Liver (tissue), 9 donors: Measurements from ENCODE around the gene DBP. TPM values are rescaled to one million over a fixed set of nuclear protein-coding genes. Genes with fewer than 3 reads are reported as not detected.

ENCODE experiments used
- DNase-seq: peaks from one replicate; pipeline ENCODE4 v3.0.0-alpha.2; 2017; ENCODE audit warnings: low spot score
- H3K27ac ChIP-seq, 2 donors: one replicate each; pipeline ENCODE4 v1.7.0; 2013; ENCODE audit warnings: inconsistent platforms in 2 of 2, low read length in 2 of 2, control low read depth in 1 of 2, low read depth in 1 of 2, mild to moderate bottlenecking in 1 of 2
- H3K27me3 ChIP-seq, 4 donors: one replicate each; pipeline versions ENCODE4 v1.6.1 to v1.7.0; 2013; ENCODE audit warnings: low read length in 3 of 4, inconsistent platforms in 1 of 4, mild to moderate bottlenecking in 1 of 4, moderate library complexity in 1 of 4; ENCODE audit not compliant: control insufficient read depth in 4 of 4, insufficient read depth in 4 of 4
- H3K36me3 ChIP-seq, 4 donors: one replicate each; pipeline versions ENCODE4 v1.6.1 to v1.7.0; 2013; ENCODE audit warnings: low read length in 3 of 4, mild to moderate bottlenecking in 3 of 4, low read depth in 1 of 4, moderate library complexity in 1 of 4; ENCODE audit not compliant: control insufficient read depth in 4 of 4, insufficient read depth in 3 of 4
- H3K4me1 ChIP-seq, 4 donors: one replicate each; pipeline versions ENCODE4 v1.6.1 to v1.7.0; 2013; ENCODE audit warnings: low read length in 3 of 4, mild to moderate bottlenecking in 3 of 4, moderate library complexity in 1 of 4; ENCODE audit not compliant: control insufficient read depth in 4 of 4, insufficient read depth in 4 of 4
- H3K4me3 ChIP-seq, 3 donors: one replicate each; pipeline versions ENCODE4 v1.6.1 to v1.7.0; 2013; ENCODE audit warnings: low read length in 3 of 3, control low read depth in 1 of 3, low read depth in 1 of 3, mild to moderate bottlenecking in 1 of 3
- H3K9ac ChIP-seq, 2 donors: one replicate each; pipeline ENCODE4 v1.7.0; 2013; ENCODE audit warnings: low read length in 2 of 2, mild to moderate bottlenecking in 2 of 2, moderate library complexity in 2 of 2, control low read depth in 1 of 2, low read depth in 1 of 2
- H3K9me3 ChIP-seq, 4 donors: one replicate each; pipeline versions ENCODE4 v1.6.1 to v1.7.0; 2013; ENCODE audit warnings: low read length in 3 of 4; ENCODE audit not compliant: control insufficient read depth in 4 of 4
- ATF3 ChIP-seq: IDR thresholded peaks from 2 replicates; pipeline ENCODE4 v1.6.1; 2016; ENCODE audit warnings: antibody characterized with exemption
- CTCF ChIP-seq: fragments of 150-350 bp; IDR thresholded peaks from 2 replicates; pipeline ENCODE4 v1.5.1; 2017; ENCODE audit warnings: improper control_type of control experiment, low read depth, low read length; ENCODE audit not compliant: missing input control
- EGR1 ChIP-seq, 2 donors: IDR thresholded peaks; 2 replicates each; pipeline ENCODE4 v1.6.1; 2016 to 2018; ENCODE audit warnings: antibody characterized with exemption in 2 of 2, low read depth in 2 of 2
- FOXA1 ChIP-seq: IDR thresholded peaks from 2 replicates; pipeline ENCODE4 v1.6.1; 2016; ENCODE audit warnings: antibody characterized with exemption
- FOXA2 ChIP-seq: IDR thresholded peaks from 2 replicates; pipeline ENCODE4 v1.6.1; 2016; ENCODE audit warnings: antibody characterized with exemption
- GABPA ChIP-seq, 2 donors: IDR thresholded peaks in 1 of 2; conservative IDR thresholded peaks in 1 of 2; 2 replicates each; pipeline ENCODE4 v1.6.1; 2016; ENCODE audit warnings: antibody characterized with exemption in 2 of 2, mild to moderate bottlenecking in 1 of 2, moderate library complexity in 1 of 2
- HNF4A ChIP-seq, 2 donors: conservative IDR thresholded peaks; 2 replicates each; pipeline ENCODE4 v1.6.1; 2016; ENCODE audit warnings: antibody characterized with exemption in 2 of 2, mild to moderate bottlenecking in 2 of 2
- HNF4G ChIP-seq: IDR thresholded peaks from 2 replicates; pipeline ENCODE4 v1.6.1; 2016; ENCODE audit warnings: antibody characterized with exemption
- JUND ChIP-seq, 2 donors: IDR thresholded peaks; 2 replicates each; pipeline ENCODE4 v1.6.1; 2016; ENCODE audit warnings: antibody characterized with exemption in 2 of 2
- MAX ChIP-seq: IDR thresholded peaks from 2 replicates; pipeline ENCODE4 v1.6.1; 2016; ENCODE audit warnings: antibody characterized with exemption
- NR2F2 ChIP-seq: IDR thresholded peaks from 2 replicates; pipeline ENCODE4 v1.6.1; 2016; ENCODE audit warnings: antibody characterized with exemption
- REST ChIP-seq: IDR thresholded peaks from 2 replicates; pipeline ENCODE4 v1.6.1; 2016; ENCODE audit warnings: antibody characterized with exemption, mild to moderate bottlenecking
- RXRA ChIP-seq, 2 donors: IDR thresholded peaks; 2 replicates each; pipeline ENCODE4 v1.6.1; 2017 to 2018; ENCODE audit warnings: antibody characterized with exemption in 2 of 2, mild to moderate bottlenecking in 1 of 2
- SP1 ChIP-seq: IDR thresholded peaks from 2 replicates; pipeline ENCODE4 v1.6.1; 2018; ENCODE audit warnings: antibody characterized with exemption, mild to moderate bottlenecking
- TAF1 ChIP-seq: conservative IDR thresholded peaks from 2 replicates; pipeline ENCODE4 v1.6.1; 2016; ENCODE audit warnings: antibody characterized with exemption, mild to moderate bottlenecking
- ZBTB33 ChIP-seq: IDR thresholded peaks from 2 replicates; pipeline ENCODE4 v1.6.1; 2016; ENCODE audit warnings: antibody characterized with exemption
- WGBS: extraction: QIAGEN DNeasy Blood & Tissue Kit; methylation state at CpG from one replicate; pipeline ENCODE4 v1.1.7; 2013; 5-methylcytosine and 5-hydroxymethylcytosine counted together
- polyA plus RNA-seq, 2 donors: library from polyadenylated mRNA; stranded (reverse) in 1 of 2; unstranded in 1 of 2; fragments of 200-250 nt in 1 of 2; fragments of >200 nt in 1 of 2; fragmentation: Nextera tagmentation in 1 of 2; extraction: Ambion mirVana in 1 of 2; gene quantifications; one replicate each; pipeline versions ENCODE4 v1.2.1 to v1.2.3, GENCODE V29; 2013 to 2015
- total RNA-seq, 2 donors: library from RNA; depleted of rRNA; stranded (reverse); fragments of >200 nt; gene quantifications; one replicate each; pipeline ENCODE4 v1.2.3, GENCODE V29; 2014
- donor health status: healthy.
- donor health status: healthy.
- donor health status: healthy.
- donor health status: healthy.
- donor health status: healthy.

The DBP gene
- total and polyA plus RNA-seq, 4 donors = 1.2 to 4.5 (median 1.8) TPM

GRCh38 chr19:48654299-48655059 is 17.3 kb upstream of the DBP start (continued):
- no peak for TF ChIP-seq REST
- TF ChIP-seq TAF1 = no peak
- no peak for TF ChIP-seq ATF3
- no peak for TF ChIP-seq EGR1 (IDR thresholded peaks at IDR 0.05; ENCODE audit: low read depth in 2 of 2)
- no peak for TF ChIP-seq SP1

- no peak overlapping the region for H3K9ac ChIP-seq
- WGBS = 93% methylated on average over 5 of the region's 5 CpGs
- H3K4me3 ChIP-seq = no peak overlapping the region
- H3K4me1 ChIP-seq = no peaks in the 10 kb centered on the region
- H3K9me3 ChIP-seq = no peaks in the 10 kb centered on the region
- H3K27me3 ChIP-seq = no peaks in the 10 kb centered on the region
- DNase-seq = no peak
- H3K36me3 ChIP-seq = no peaks in the 10 kb centered on the region
- TF ChIP-seq REST = no peak
- TF ChIP-seq JUND (IDR thresholded peaks at IDR 0.05) = no peak
- no peak for TF ChIP-seq MAX
- no peak for TF ChIP-seq TAF1
- no peak for TF ChIP-seq SP1
- TF ChIP-seq FOXA1 = no peak
- no peak for TF ChIP-seq GABPA (IDR thresholded peaks at IDR 0.05 in 1 of 2, conservative IDR thresholded peaks at IDR 0.05 in 1 of 2)
- no peak for TF ChIP-seq FOXA2
- no peak for TF ChIP-seq HNF4G
- TF ChIP-seq EGR1 (IDR thresholded peaks at IDR 0.05; ENCODE audit: low read depth in 2 of 2) = no peak
- no peak for TF ChIP-seq CTCF
- TF ChIP-seq RXRA (IDR thresholded peaks at IDR 0.05) = no peak
- no peak for TF ChIP-seq HNF4A (conservative IDR thresholded peaks at IDR 0.05)
- TF ChIP-seq ZBTB33 = no peak
- TF ChIP-seq ATF3 = no peak
- TF ChIP-seq NR2F2 = no peak
- H3K27ac ChIP-seq = no peak overlapping the region
These were observed 14.5 kb upstream of the DBP start for GRCh38 chr19:48651683-48652048.
